Retina (tissue), 1 donor: ENCODE results near the gene APOC3.

Experiments used
- DNase-seq: peaks from one replicate; pipeline ENCODE4 v3.0.0-alpha.2; 2016

APOC3 gene

GRCh38 chr11:116807601-116808261 lies 22.0 kb upstream of the APOC3 start:
- no peak for DNase-seq

- no peak for DNase-seq
Measured at GRCh38 chr11:116808262-116809175, 21.2 kb upstream of the APOC3 start.

GRCh38 chr11:116811194-116811593 lies 18.5 kb upstream of the APOC3 start:
- DNase-seq = no peak

- DNase-seq = no peak
Measured at GRCh38 chr11:116812109-116812508, 17.6 kb upstream of the APOC3 start.

- DNase-seq = no peak
Measured at GRCh38 chr11:116813170-116813569, 16.5 kb upstream of the APOC3 start.

- DNase-seq = no peak
Measured at GRCh38 chr11:116813781-116814471, 15.8 kb upstream of the APOC3 start.

GRCh38 chr11:116814502-116814901 lies 15.2 kb upstream of the APOC3 start:
- DNase-seq = no peak

- DNase-seq = no peak
Measured at GRCh38 chr11:116819049-116819448, 10.7 kb upstream of the APOC3 start.

- DNase-seq = no peak
Measured at GRCh38 chr11:116821050-116821918, 8.4 kb upstream of the APOC3 start.

- DNase-seq = no peak
Measured at GRCh38 chr11:116822575-116822974, 7.1 kb upstream of the APOC3 start.

GRCh38 chr11:116823031-116823843 lies 6.5 kb upstream of the APOC3 start, which contains the start of gene APOA4:
Gene APOA4, minus strand, starts transcription at chr11:116823304. Its CDS starts 113 bp downstream, at chr11:116823191.
- no peak for DNase-seq

GRCh38 chr11:116825434-116825833 lies 4.3 kb upstream of the APOC3 start:
- DNase-seq = no peak

- no peak for DNase-seq
Measured at GRCh38 chr11:116825854-116826750, 3.6 kb upstream of the APOC3 start.

- DNase-seq = no peak
Measured at GRCh38 chr11:116826751-116827431, 2.8 kb upstream of the APOC3 start.

- no peak for DNase-seq
Measured at GRCh38 chr11:116827461-116827860, 2.2 kb upstream of the APOC3 start.

- DNase-seq = no peak
Measured at GRCh38 chr11:116828632-116829524, 829 bp upstream of the APOC3 start.

GRCh38 chr11:116830184-116830912 lies 641 bp downstream of the APOC3 start:
- no peak for DNase-seq

- DNase-seq = no peak
Measured at GRCh38 chr11:116831790-116832349, 2.2 kb downstream of the APOC3 start.
